Liver (tissue), 9 donors: Measurements from ENCODE around the gene PLP1. TPM values are rescaled to one million over a fixed set of nuclear protein-coding genes. Genes with fewer than 3 reads are reported as not detected.

Experiments used
- DNase-seq: peaks from one replicate; pipeline ENCODE4 v3.0.0-alpha.2; 2017; ENCODE audit warnings: low spot score
- H3K27ac ChIP-seq, 2 donors: one replicate each; pipeline ENCODE4 v1.7.0; 2013; ENCODE audit warnings: inconsistent platforms in 2 of 2, low read length in 2 of 2, control low read depth in 1 of 2, low read depth in 1 of 2, mild to moderate bottlenecking in 1 of 2
- H3K27me3 ChIP-seq, 4 donors: one replicate each; pipeline versions ENCODE4 v1.6.1 to v1.7.0; 2013; ENCODE audit warnings: low read length in 3 of 4, inconsistent platforms in 1 of 4, mild to moderate bottlenecking in 1 of 4, moderate library complexity in 1 of 4; ENCODE audit not compliant: control insufficient read depth in 4 of 4, insufficient read depth in 4 of 4
- H3K36me3 ChIP-seq, 4 donors: one replicate each; pipeline versions ENCODE4 v1.6.1 to v1.7.0; 2013; ENCODE audit warnings: low read length in 3 of 4, mild to moderate bottlenecking in 3 of 4, low read depth in 1 of 4, moderate library complexity in 1 of 4; ENCODE audit not compliant: control insufficient read depth in 4 of 4, insufficient read depth in 3 of 4
- H3K4me1 ChIP-seq, 4 donors: one replicate each; pipeline versions ENCODE4 v1.6.1 to v1.7.0; 2013; ENCODE audit warnings: low read length in 3 of 4, mild to moderate bottlenecking in 3 of 4, moderate library complexity in 1 of 4; ENCODE audit not compliant: control insufficient read depth in 4 of 4, insufficient read depth in 4 of 4
- H3K4me3 ChIP-seq, 3 donors: one replicate each; pipeline versions ENCODE4 v1.6.1 to v1.7.0; 2013; ENCODE audit warnings: low read length in 3 of 3, control low read depth in 1 of 3, low read depth in 1 of 3, mild to moderate bottlenecking in 1 of 3
- H3K9ac ChIP-seq, 2 donors: one replicate each; pipeline ENCODE4 v1.7.0; 2013; ENCODE audit warnings: low read length in 2 of 2, mild to moderate bottlenecking in 2 of 2, moderate library complexity in 2 of 2, control low read depth in 1 of 2, low read depth in 1 of 2
- H3K9me3 ChIP-seq, 4 donors: one replicate each; pipeline versions ENCODE4 v1.6.1 to v1.7.0; 2013; ENCODE audit warnings: low read length in 3 of 4; ENCODE audit not compliant: control insufficient read depth in 4 of 4
- ATF3 ChIP-seq: IDR thresholded peaks from 2 replicates; pipeline ENCODE4 v1.6.1; 2016; ENCODE audit warnings: antibody characterized with exemption
- FOXA1 ChIP-seq: IDR thresholded peaks from 2 replicates; pipeline ENCODE4 v1.6.1; 2016; ENCODE audit warnings: antibody characterized with exemption
- FOXA2 ChIP-seq: IDR thresholded peaks from 2 replicates; pipeline ENCODE4 v1.6.1; 2016; ENCODE audit warnings: antibody characterized with exemption
- GABPA ChIP-seq, 2 donors: IDR thresholded peaks in 1 of 2; conservative IDR thresholded peaks in 1 of 2; 2 replicates each; pipeline ENCODE4 v1.6.1; 2016; ENCODE audit warnings: antibody characterized with exemption in 2 of 2, mild to moderate bottlenecking in 1 of 2, moderate library complexity in 1 of 2
- HNF4A ChIP-seq, 2 donors: conservative IDR thresholded peaks; 2 replicates each; pipeline ENCODE4 v1.6.1; 2016; ENCODE audit warnings: antibody characterized with exemption in 2 of 2, mild to moderate bottlenecking in 2 of 2
- HNF4G ChIP-seq: IDR thresholded peaks from 2 replicates; pipeline ENCODE4 v1.6.1; 2016; ENCODE audit warnings: antibody characterized with exemption
- JUND ChIP-seq, 2 donors: IDR thresholded peaks; 2 replicates each; pipeline ENCODE4 v1.6.1; 2016; ENCODE audit warnings: antibody characterized with exemption in 2 of 2
- MAX ChIP-seq: IDR thresholded peaks from 2 replicates; pipeline ENCODE4 v1.6.1; 2016; ENCODE audit warnings: antibody characterized with exemption
- NR2F2 ChIP-seq: IDR thresholded peaks from 2 replicates; pipeline ENCODE4 v1.6.1; 2016; ENCODE audit warnings: antibody characterized with exemption
- REST ChIP-seq: IDR thresholded peaks from 2 replicates; pipeline ENCODE4 v1.6.1; 2016; ENCODE audit warnings: antibody characterized with exemption, mild to moderate bottlenecking
- SP1 ChIP-seq: IDR thresholded peaks from 2 replicates; pipeline ENCODE4 v1.6.1; 2018; ENCODE audit warnings: antibody characterized with exemption, mild to moderate bottlenecking
- YY1 ChIP-seq: IDR thresholded peaks from 2 replicates; pipeline ENCODE4 v1.6.1; 2016; ENCODE audit warnings: antibody characterized with exemption, mild to moderate bottlenecking
- WGBS: extraction: QIAGEN DNeasy Blood & Tissue Kit; methylation state at CpG from one replicate; pipeline ENCODE4 v1.1.7; 2013; 5-methylcytosine and 5-hydroxymethylcytosine counted together
- polyA plus RNA-seq, 2 donors: library from polyadenylated mRNA; stranded (reverse) in 1 of 2; unstranded in 1 of 2; fragments of 200-250 nt in 1 of 2; fragments of >200 nt in 1 of 2; fragmentation: Nextera tagmentation in 1 of 2; extraction: Ambion mirVana in 1 of 2; gene quantifications; one replicate each; pipeline versions ENCODE4 v1.2.1 to v1.2.3, GENCODE V29; 2013 to 2015
- total RNA-seq, 2 donors: library from RNA; depleted of rRNA; stranded (reverse); fragments of >200 nt; gene quantifications; one replicate each; pipeline ENCODE4 v1.2.3, GENCODE V29; 2014
- TF ChIP-seq, protein P1 (sequence below): IDR thresholded peaks from 2 replicates; pipeline ENCODE4 v1.6.1; 2016; ENCODE audit warnings: antibody characterized with exemption
- TF ChIP-seq, protein P2 (sequence below): fragments of 150-350 bp; IDR thresholded peaks from 2 replicates; pipeline ENCODE4 v1.5.1; 2017; ENCODE audit warnings: improper control_type of control experiment, low read depth, low read length; ENCODE audit not compliant: missing input control
- donor health status: healthy.
- donor health status: healthy.
- donor health status: healthy.
- donor health status: healthy.
- donor health status: healthy.

Gene PLP1
- total and polyA plus RNA-seq, 4 donors, result 0.09 to 0.81 (median 0.45) TPM

- TF ChIP-seq, protein P1, sequence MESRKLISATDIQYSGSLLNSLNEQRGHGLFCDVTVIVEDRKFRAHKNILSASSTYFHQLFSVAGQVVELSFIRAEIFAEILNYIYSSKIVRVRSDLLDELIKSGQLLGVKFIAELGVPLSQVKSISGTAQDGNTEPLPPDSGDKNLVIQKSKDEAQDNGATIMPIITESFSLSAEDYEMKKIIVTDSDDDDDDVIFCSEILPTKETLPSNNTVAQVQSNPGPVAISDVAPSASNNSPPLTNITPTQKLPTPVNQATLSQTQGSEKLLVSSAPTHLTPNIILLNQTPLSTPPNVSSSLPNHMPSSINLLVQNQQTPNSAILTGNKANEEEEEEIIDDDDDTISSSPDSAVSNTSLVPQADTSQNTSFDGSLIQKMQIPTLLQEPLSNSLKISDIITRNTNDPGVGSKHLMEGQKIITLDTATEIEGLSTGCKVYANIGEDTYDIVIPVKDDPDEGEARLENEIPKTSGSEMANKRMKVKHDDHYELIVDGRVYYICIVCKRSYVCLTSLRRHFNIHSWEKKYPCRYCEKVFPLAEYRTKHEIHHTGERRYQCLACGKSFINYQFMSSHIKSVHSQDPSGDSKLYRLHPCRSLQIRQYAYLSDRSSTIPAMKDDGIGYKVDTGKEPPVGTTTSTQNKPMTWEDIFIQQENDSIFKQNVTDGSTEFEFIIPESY, result no peak
- TF ChIP-seq HNF4A (conservative IDR thresholded peaks at IDR 0.05), result no peak
- no peak for TF ChIP-seq HNF4G
- TF ChIP-seq ATF3, result no peak
These were observed 15.3 kb downstream of the PLP1 start (continued) for GRCh38 chrX:103791826-103792485.

- Histone ChIP-seq H3K4me1 (no peaks in the 10 kb centered on the region), H3K27ac (no peak overlapping the region), H3K36me3 (no peaks in the 10 kb centered on the region), H3K27me3 (peaks cover 0 to 4% (median 0%) of the 10 kb centered on the region in 4 donors), H3K9me3 (no peaks in the 10 kb centered on the region), H3K4me3 (no peak overlapping the region), H3K9ac (no peak overlapping the region)
- TF ChIP-seq MAX, result no peak
- no peak for TF ChIP-seq YY1
- no peak for TF ChIP-seq FOXA1
- TF ChIP-seq, protein P1, result no peak
- TF ChIP-seq SP1, result no peak
- TF ChIP-seq JUND (IDR thresholded peaks at IDR 0.05), result no peak
- no peak for TF ChIP-seq REST
- TF ChIP-seq GABPA (IDR thresholded peaks at IDR 0.05 in 1 of 2, conservative IDR thresholded peaks at IDR 0.05 in 1 of 2), result no peak
- TF ChIP-seq NR2F2, result no peak
- no peak for TF ChIP-seq ATF3
- no peak for TF ChIP-seq HNF4A (conservative IDR thresholded peaks at IDR 0.05)
- TF ChIP-seq, protein P2, sequence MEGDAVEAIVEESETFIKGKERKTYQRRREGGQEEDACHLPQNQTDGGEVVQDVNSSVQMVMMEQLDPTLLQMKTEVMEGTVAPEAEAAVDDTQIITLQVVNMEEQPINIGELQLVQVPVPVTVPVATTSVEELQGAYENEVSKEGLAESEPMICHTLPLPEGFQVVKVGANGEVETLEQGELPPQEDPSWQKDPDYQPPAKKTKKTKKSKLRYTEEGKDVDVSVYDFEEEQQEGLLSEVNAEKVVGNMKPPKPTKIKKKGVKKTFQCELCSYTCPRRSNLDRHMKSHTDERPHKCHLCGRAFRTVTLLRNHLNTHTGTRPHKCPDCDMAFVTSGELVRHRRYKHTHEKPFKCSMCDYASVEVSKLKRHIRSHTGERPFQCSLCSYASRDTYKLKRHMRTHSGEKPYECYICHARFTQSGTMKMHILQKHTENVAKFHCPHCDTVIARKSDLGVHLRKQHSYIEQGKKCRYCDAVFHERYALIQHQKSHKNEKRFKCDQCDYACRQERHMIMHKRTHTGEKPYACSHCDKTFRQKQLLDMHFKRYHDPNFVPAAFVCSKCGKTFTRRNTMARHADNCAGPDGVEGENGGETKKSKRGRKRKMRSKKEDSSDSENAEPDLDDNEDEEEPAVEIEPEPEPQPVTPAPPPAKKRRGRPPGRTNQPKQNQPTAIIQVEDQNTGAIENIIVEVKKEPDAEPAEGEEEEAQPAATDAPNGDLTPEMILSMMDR, result no peak
- no peak for TF ChIP-seq FOXA2
- TF ChIP-seq HNF4G, result no peak
- DNase-seq, result no peak
- 78% methylated on average over 6 of the region's 6 CpGs for WGBS
These were observed 16.4 kb downstream of the PLP1 start for GRCh38 chrX:103792916-103793544.
